ENCODE measurements around the gene P2RX6. TPM values are rescaled to one million over a fixed set of nuclear protein-coding genes. Genes with fewer than 3 reads are reported as not detected.

P2RX6 gene
- total and polyA plus RNA-seq, 4 donors = 0.05 to 0.59 (median 0.33) TPM

DNA sequence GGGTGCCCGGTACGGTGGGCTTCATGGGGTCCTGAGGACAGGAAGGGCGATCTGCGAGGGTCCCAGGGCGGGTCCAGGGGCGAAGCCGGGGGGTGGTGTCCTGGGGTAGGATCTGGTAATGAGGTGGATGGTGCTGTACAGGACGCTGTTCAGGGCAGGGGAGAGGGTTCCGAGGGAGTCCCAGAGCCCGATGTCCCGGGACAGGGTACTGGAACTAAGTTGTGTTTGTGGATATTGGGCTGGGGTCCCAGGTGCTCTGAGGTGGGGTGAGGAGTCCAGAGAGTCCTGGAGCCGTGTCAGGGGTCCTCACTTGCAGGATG lies 32.4 kb upstream of the P2RX6 start:
- TF ChIP-seq RAD21 (IDR thresholded peaks at IDR 0.05) (no peak), EGR1 (IDR thresholded peaks at IDR 0.05; ENCODE audit: low read depth in 2 of 2) (no peak), FOXA1 (IDR thresholded peaks at IDR 0.05) (no peak), HNF4G (IDR thresholded peaks at IDR 0.05) (no peak), MAX (IDR thresholded peaks at IDR 0.05) (no peak), JUND (IDR thresholded peaks at IDR 0.05) (no peak), CTCF (IDR thresholded peaks at IDR 0.05; ENCODE audit: low read depth, low read length, missing input control) (no peak), ATF3 (IDR thresholded peaks at IDR 0.05) (no peak), RXRA (IDR thresholded peaks at IDR 0.05) (no peak), TAF1 (conservative IDR thresholded peaks at IDR 0.05) (no peak), HNF4A (conservative IDR thresholded peaks at IDR 0.05) (no peak), NR2F2 (IDR thresholded peaks at IDR 0.05) (no peak), YY1 (IDR thresholded peaks at IDR 0.05) (no peak)
- TF ChIP-seq, protein P1, sequence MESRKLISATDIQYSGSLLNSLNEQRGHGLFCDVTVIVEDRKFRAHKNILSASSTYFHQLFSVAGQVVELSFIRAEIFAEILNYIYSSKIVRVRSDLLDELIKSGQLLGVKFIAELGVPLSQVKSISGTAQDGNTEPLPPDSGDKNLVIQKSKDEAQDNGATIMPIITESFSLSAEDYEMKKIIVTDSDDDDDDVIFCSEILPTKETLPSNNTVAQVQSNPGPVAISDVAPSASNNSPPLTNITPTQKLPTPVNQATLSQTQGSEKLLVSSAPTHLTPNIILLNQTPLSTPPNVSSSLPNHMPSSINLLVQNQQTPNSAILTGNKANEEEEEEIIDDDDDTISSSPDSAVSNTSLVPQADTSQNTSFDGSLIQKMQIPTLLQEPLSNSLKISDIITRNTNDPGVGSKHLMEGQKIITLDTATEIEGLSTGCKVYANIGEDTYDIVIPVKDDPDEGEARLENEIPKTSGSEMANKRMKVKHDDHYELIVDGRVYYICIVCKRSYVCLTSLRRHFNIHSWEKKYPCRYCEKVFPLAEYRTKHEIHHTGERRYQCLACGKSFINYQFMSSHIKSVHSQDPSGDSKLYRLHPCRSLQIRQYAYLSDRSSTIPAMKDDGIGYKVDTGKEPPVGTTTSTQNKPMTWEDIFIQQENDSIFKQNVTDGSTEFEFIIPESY (IDR thresholded peaks at IDR 0.05) = no peak
- no peaks in the 10 kb centered on the region for H3K27me3 ChIP-seq (ENCODE audit: control insufficient read depth in 4 of 4, insufficient read depth in 4 of 4, low read length in 3 of 4)
- peaks cover 0 to 8% (median 3%) of the 10 kb centered on the region in 4 donors for H3K36me3 ChIP-seq (ENCODE audit: control insufficient read depth in 4 of 4, insufficient read depth in 3 of 4, low read depth in 1 of 4, low read length in 3 of 4)
- H3K4me3 ChIP-seq (ENCODE audit: low read depth in 1 of 3, low read length in 3 of 3) = peak overlapping the region; percentile 55 to 91 (median 71)
- peaks cover 7 to 36% (median 27%) of the 10 kb centered on the region in 4 donors for H3K4me1 ChIP-seq (ENCODE audit: control insufficient read depth in 4 of 4, insufficient read depth in 4 of 4, low read length in 3 of 4)
- H3K9ac ChIP-seq (ENCODE audit: low read depth in 1 of 2, low read length in 2 of 2) = peak overlapping the region; percentile 70 to 94
- DNase-seq (ENCODE audit: low spot score) = peak; percentile 43
- WGBS = 3% methylated on average over 12 of the region's 12 CpGs
- H3K27ac ChIP-seq (ENCODE audit: low read depth in 1 of 2, low read length in 2 of 2) = peak overlapping the region; percentile 86 to 88
- H3K9me3 ChIP-seq (ENCODE audit: control insufficient read depth in 4 of 4, low read length in 3 of 4) = no peaks in the 10 kb centered on the region

GRCh38 chr22:20983081-20983771 lies 31.7 kb upstream of the P2RX6 start:
- Histone ChIP-seq H3K9ac (ENCODE audit: low read depth in 1 of 2, low read length in 2 of 2) (peak overlapping the region; percentile 70 to 94), H3K9me3 (ENCODE audit: control insufficient read depth in 4 of 4, low read length in 3 of 4) (no peaks in the 10 kb centered on the region), H3K27ac (ENCODE audit: low read depth in 1 of 2, low read length in 2 of 2) (no peak overlapping the region), H3K4me3 (ENCODE audit: low read depth in 1 of 3, low read length in 3 of 3) (peak overlapping the region; percentile 55 to 91 (median 71)), H3K36me3 (ENCODE audit: control insufficient read depth in 4 of 4, insufficient read depth in 3 of 4, low read depth in 1 of 4, low read length in 3 of 4) (peaks cover 3 to 15% (median 4%) of the 10 kb centered on the region in 4 donors), H3K27me3 (ENCODE audit: control insufficient read depth in 4 of 4, insufficient read depth in 4 of 4, low read length in 3 of 4) (no peaks in the 10 kb centered on the region), H3K4me1 (ENCODE audit: control insufficient read depth in 4 of 4, insufficient read depth in 4 of 4, low read length in 3 of 4) (peaks cover 7 to 36% (median 27%) of the 10 kb centered on the region in 4 donors)
- 84% methylated on average over 5 of the region's 5 CpGs for WGBS
- no peak for TF ChIP-seq HNF4A (conservative IDR thresholded peaks at IDR 0.05)
- no peak for TF ChIP-seq TAF1 (conservative IDR thresholded peaks at IDR 0.05)
- no peak for TF ChIP-seq GABPA (IDR thresholded peaks at IDR 0.05 in 1 of 2, conservative IDR thresholded peaks at IDR 0.05 in 1 of 2)
- TF ChIP-seq, protein P1 (IDR thresholded peaks at IDR 0.05) = no peak
- no peak for TF ChIP-seq FOXA1 (IDR thresholded peaks at IDR 0.05)
- no peak for DNase-seq (ENCODE audit: low spot score)
